HG03175 (cell line): ENCODE data around the gene OR10AD1.

ENCODE experiments used
- ATAC-seq: cut with Tn5 transposase; IDR thresholded peaks from one replicate; pipeline ENCODE4 v1.9.1; 2021; ENCODE audit warnings: mild to moderate bottlenecking, moderate library complexity; ENCODE audit not compliant: unreplicated experiment

The OR10AD1 gene

GRCh38 chr12:48192861-48193260 is 10.2 kb downstream of the OR10AD1 start:
- ATAC-seq: no peak

- ATAC-seq: no peak
Measured at GRCh38 chr12:48191096-48191495, 12.0 kb downstream of the OR10AD1 start.

DNA sequence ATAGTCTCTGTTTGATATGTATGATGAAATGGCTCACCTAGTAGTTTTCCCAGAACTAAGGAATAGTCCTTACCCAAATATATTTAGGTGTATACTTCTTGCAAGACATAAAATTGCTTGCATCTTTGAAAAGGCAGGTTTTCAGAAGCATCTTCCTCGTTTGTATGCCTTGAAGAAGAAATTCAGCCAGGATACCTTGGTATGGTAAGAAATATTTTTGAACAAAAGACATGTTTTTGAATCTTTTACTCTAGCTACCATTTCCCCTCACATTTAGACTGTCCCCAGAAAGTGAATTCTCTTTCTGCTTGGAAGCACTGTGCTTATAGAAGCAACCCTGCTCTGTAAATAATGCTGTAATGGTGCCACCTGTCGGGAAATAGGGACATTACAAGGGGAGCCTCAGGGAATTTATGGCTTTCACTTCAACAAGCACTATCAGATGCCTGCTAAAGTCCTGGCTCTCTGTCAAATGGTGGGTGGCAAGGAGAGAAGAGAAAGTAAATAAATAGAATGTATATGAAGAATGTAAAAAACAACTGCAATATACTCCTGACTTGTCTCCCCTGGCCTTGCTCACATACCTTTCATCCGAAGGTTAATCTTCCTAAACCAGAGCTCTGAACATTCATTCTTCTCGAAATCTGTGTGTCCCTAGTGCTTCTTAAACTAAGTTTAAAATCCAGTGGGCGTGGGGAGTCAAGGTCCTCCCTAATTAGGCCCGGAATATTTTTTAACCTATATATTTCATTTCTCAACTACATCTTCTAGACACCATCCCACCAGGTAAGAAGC is 13.6 kb downstream of the OR10AD1 start:
- ATAC-seq: peak; percentile 60

GRCh38 chr12:48187916-48188695 is 15.0 kb downstream of the OR10AD1 start:
- no peak for ATAC-seq

DNA sequence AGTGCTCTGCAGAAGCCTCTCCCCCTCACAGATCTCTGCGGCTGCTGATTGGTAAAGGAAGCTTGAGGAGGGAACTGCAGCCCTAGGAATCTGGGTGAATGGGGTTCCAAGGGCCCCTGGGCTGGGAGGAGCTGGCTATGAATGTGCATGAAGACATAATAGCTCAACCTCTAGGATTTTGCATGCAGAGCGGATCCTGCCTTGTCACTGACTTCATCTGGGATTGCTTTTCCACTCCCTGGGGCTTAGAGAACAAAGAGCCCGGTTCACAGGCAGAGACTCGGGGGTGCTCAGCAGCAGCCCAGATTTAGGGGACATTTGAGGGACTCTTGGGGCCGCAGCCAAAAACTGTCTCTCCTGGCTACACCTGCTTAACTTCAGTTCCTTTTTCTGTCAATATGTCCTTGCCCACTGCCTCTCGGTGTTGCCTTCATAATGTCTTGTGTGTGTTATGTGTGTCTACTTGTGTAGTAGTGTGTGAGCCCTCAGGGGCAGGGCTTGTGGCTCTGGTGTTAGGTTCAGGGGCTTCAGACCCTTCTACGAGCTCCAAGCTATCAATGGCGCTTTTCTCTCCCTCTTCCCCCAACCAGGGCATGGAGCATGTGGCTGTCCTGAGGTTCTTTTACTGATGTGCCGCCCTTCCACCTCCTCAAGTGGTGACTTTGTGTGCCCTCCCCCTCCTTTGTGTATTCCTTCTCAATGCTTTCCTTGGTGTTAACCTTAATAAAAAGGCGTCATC is 17.7 kb downstream of the OR10AD1 start:
- ATAC-seq: no peak

DNA sequence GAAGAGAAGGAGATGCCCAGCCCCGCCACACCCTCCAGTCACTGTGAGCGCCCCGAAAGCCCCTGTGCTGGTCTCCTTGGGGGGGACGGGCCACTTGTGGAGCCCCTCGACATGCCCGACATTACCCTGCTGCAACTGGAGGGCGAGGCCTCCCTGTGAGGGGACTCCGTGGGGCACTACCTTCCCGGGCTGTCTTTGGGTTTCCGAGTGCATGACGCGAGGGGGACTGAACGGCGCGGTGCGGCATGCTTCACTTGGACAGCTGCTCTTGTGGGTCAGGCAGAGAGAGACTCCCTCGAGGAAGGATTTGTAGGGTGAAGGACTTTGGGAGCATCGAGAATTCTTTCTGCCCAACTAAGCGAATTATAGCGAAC is 18.6 kb downstream of the OR10AD1 start:
- ATAC-seq: no peak

DNA sequence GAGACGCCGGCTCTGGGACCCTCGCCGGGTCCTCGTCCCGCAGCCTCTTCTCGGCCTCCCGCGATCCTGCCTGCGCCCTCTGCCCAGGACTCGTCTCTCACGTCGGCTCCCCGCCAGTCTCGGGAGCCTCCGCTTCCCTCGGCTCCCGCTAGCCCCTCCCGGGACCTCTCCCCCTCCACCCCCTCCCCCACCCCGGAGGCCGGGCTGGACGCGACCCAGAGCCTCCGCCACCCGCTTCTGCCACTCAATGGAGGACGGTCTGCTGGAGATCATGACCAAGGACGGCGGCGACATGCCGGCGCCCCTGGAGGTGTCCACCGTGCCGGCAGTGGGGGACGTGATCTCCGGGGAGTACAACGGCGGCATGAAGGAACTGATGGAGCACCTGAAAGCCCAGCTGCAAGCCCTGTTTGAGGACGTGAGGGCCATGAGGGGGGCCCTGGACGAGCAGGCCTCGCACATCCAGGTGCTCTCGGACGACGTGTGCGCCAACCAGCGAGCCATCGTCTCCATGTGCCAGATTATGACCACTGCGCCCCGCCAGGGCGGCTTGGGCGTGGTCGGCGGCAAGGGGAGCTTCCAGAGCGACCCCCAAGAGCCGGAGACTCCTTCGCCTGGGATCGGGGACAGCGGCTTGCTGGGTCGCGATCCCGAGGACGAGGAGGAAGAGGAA is 19.1 kb downstream of the OR10AD1 start:
- no peak for ATAC-seq

DNA sequence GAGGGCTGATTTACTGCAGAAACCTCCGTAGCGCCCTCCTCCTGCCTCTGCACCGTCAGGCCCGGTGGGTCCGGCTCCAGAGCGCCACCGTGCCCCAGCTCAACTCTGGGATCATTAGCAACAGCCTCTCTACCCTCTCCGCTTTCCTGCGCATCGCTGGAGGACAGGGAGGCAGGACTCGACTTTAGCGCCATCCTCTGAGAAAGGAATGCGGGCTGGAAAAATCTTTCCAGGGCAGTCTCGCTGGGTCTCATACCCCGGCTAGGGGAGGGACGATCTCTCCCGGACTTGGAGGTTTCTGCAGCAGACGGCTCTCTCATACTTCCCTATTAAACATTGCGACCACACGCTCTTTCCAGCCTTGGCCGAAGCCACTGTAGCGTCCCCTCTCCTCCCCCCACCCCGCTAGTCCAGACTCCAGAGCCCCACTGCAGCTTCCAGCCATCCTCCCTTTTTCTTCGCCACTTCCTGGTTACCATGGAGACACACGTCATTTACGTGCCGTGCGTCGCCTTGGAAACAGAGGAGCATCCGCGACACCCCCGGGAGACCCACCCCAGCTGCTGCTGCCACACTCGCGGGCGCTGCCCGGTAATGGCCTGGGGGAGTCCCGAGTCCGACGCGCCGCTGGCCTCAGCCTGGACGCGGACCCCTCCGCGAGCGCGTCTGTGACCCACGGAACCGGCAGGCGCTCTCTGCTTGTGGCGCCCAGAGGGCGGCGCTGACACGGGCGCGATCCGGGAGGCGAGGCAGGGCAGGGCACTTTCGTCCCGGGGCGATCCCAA is 19.8 kb downstream of the OR10AD1 start, which contains the start of gene CCDC184:
Gene CCDC184 (plus strand): TSS at position 554 of the 785 bp plus-strand sequence. CDS start 479 bp downstream, outside the sequence.
- peak; percentile 69 for ATAC-seq

- no peak for ATAC-seq
Measured at GRCh38 chr12:48182631-48183030, 20.5 kb downstream of the OR10AD1 start.

GRCh38 chr12:48180857-48181495 is 22.1 kb downstream of the OR10AD1 start:
- no peak for ATAC-seq

DNA sequence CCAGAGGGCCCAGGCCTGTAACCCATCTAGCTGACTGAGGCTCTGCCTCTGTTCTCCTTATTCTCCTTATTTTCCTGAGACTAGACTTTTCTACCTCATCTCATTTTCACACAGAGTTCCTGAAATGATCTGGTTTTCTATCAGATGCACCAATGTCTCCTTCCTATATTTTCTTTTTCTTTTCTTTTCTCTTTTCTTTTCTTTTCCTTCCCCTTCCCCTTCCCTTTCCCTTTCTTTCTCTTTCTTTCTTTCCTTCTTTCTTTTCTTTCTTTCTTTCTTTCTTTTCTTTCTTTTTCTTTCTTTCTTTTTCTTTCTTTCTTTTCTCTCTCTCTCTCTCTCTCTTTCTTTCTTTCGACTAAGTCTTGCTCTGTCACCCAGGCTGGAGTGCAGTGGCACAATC is 22.7 kb downstream of the OR10AD1 start:
- ATAC-seq: no peak

GRCh38 chr12:48179466-48179865 is 23.6 kb downstream of the OR10AD1 start:
- no peak for ATAC-seq

DNA sequence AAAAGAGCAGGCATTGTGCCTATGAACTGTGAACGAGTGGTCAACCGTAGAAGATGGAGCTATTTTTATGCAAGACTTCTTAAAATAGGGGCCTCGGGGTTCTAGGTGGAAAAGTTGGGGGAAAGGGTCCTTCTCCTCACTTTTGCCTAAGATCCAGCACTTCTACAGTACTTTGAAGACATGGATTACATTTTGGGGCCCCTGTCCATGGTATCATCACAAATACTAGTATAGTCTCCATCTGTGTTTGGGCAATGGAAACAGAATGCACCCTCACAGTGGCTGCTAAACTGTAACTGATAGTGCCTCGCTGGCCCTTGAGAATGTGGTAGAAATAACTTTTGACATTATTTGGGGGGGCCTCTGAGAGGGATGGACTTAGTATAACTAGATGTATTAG is 25.1 kb downstream of the OR10AD1 start:
- ATAC-seq: no peak

DNA sequence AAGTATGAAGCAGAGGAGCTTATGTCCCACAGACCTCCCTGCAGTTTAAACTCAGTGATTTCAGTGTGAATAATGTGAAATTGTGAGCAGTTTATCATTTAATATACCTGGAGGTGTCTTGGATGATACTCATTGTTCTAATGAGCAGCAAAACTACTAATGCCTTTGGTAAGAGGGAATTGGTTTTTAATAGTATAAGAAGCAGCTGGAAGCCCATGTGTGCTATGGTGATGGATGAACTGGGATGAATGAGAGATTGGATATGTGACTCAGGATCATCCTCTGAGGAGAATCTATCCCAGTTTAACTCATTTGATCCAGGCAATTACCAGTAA is 26.7 kb downstream of the OR10AD1 start:
- ATAC-seq: no peak

GRCh38 chr12:48175613-48176416 is 27.3 kb downstream of the OR10AD1 start:
- no peak for ATAC-seq

DNA sequence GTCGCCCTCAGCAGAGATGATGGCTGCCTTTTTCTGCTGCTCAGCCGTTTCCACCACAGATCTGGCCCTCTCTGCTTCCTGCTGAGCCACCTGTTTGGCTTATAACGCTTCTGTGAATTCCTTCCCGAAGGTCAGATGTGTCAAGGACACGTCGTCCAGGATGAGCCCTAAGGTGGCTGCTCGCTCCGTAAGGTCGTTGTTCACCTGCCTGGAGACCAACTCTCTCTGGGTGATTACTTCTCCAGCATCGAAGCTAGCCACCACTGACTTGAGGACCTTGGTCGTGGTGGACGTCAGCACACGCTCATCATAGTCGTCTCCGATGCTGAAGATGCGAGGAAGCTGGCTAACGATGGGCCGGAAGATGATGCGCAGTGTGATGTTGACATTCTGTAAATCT is 34.1 kb downstream of the OR10AD1 start:
- ATAC-seq: no peak

DNA sequence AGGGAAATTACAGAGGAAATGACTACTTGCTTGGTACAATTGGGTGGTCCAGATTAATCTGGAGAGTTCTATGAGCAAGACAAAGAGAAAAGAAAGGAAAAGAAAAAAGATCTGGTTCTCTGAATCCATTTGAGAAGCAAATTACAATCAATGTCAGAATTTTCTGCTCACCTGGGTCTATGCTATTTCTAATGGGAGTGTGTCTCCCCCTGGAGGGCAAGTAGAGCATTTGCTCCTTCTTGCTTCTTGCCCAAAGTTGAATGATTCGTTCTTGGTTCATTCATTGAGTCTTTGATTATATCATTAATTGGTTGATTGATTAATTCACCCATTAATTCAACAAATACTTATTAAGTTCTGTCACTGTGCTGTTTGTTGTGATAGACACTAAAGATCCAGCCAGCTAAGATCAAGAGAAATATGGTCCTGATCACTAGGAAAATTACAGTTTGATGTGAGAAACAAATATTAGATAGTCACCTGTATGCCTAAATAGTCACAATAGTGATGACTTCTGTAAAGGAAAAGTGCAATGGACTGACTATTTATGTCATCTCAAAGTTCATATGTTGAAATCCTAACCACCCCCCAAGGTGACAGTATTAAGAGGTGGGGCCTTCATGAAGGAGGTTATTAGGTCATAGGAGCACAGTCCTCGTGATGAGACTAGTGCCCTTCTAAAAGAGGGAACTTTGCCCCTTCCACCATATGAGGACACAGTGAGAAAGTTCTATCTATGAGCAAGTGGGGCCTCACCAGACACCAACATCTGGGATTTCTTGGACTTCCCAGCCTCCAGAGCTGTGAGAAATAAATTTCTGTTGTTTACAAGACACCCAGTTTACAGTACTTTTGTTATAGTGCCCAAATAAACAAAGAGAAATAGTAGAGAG is 37.8 kb downstream of the OR10AD1 start:
- peak; percentile 52 for ATAC-seq

GRCh38 chr12:48164451-48164850 is 38.6 kb downstream of the OR10AD1 start:
- ATAC-seq: no peak
